Panc1 (cell line): ENCODE measurements around the gene CYP2S1. TPM values are rescaled to one million over a fixed set of nuclear protein-coding genes. Genes with fewer than 3 reads are reported as not detected.
A peak's percentile ranks its signal among the peaks of the same experiment; 100 is the strongest.

ENCODE experiments used
- ATAC-seq: fragments of 200-7000 bp; cut with Tn5 transposase; 2 replicates; pipeline ENCODE4 v1.9.1; 2020; ENCODE audit warnings: mild to moderate bottlenecking, moderate library complexity
- BruUV-seq: library from RNA; stranded (reverse); fragments of 400-500 nt; replicated peaks from 2 replicates; lab custom pipeline; 2021; lab: Mats Ljungman, UMichigan
- CTCF ChIA-PET: fragments of 300-600 bp; sonication (Branson Sonifier 250); formaldehyde crosslinking; loops from one replicate; lab custom pipeline; 2022; ENCODE audit warnings: antibody characterized with exemption; lab: Charles Lee
- POLR2A ChIA-PET: fragments of 300-600 bp; sonication (Branson Sonifier 250); formaldehyde crosslinking; loops from one replicate; lab custom pipeline; 2022; ENCODE audit warnings: antibody characterized with exemption; lab: Charles Lee
- DNase-seq: peaks from one replicate; pipeline ENCODE4 v3.0.0-alpha.2; 2010; ENCODE audit warnings: low read depth, low spot score
- H3K27ac ChIP-seq: 2 replicates; pipeline ENCODE4 v1.5.1; 2011; ENCODE audit warnings: mild to moderate bottlenecking, low read length, inconsistent platforms
- H3K27me3 ChIP-seq: fragments of 200-500 bp; sonication (Bioruptor generic); 2 replicates; pipeline ENCODE4 v1.6.0; 2014; ENCODE audit warnings: low read length, inconsistent platforms; ENCODE audit not compliant: control insufficient read depth, insufficient read depth
- H3K36me3 ChIP-seq: fragments of 200-500 bp; sonication (Bioruptor generic); 2 replicates; pipeline ENCODE4 v1.5.1; 2014; ENCODE audit warnings: inconsistent platforms, mild to moderate bottlenecking, low read length, moderate library complexity; ENCODE audit not compliant: control insufficient read depth, insufficient read depth
- H3K4me1 ChIP-seq: 2 replicates; pipeline ENCODE4 v1.5.1; 2011; ENCODE audit warnings: inconsistent platforms, mild to moderate bottlenecking, low read length, moderate library complexity; ENCODE audit not compliant: control insufficient read depth, insufficient read depth
- H3K4me3 ChIP-seq, 2 experiments: 2 replicates each; pipeline ENCODE4 v1.5.1; 2011 to 2012; ENCODE audit warnings: low read depth in 2 of 2, low read length in 2 of 2, mild to moderate bottlenecking in 2 of 2, inconsistent platforms in 1 of 2, moderate library complexity in 1 of 2
- H3K9me3 ChIP-seq: fragments of 200-500 bp; sonication (Bioruptor generic); 2 replicates; pipeline ENCODE4 v1.5.1; 2014; ENCODE audit warnings: low read depth, mild to moderate bottlenecking, inconsistent platforms, low read length, moderate library complexity; ENCODE audit not compliant: control insufficient read depth, insufficient read depth
- CTCF ChIP-seq: fragments of 450-650 bp; IDR thresholded peaks from 2 replicates; pipeline ENCODE4 v1.5.1; 2017; ENCODE audit warnings: mild to moderate bottlenecking
- POLR2AphosphoS5 ChIP-seq: IDR thresholded peaks from 2 replicates; pipeline ENCODE4 v1.6.1; 2012; ENCODE audit warnings: mild to moderate bottlenecking, low read depth, low read length, moderate library complexity
- REST ChIP-seq, 2 experiments: IDR thresholded peaks; 2 replicates each; pipeline ENCODE4 v1.6.1; 2011 to 2012; ENCODE audit warnings: low read depth in 2 of 2, control low read depth in 1 of 2, low read length in 1 of 2, mild to moderate bottlenecking in 1 of 2, moderate library complexity in 1 of 2; ENCODE audit not compliant: insufficient read depth in 1 of 2
- SIN3A ChIP-seq: IDR thresholded peaks from 2 replicates; pipeline ENCODE4 v1.6.1; 2012; ENCODE audit warnings: low read depth, mild to moderate bottlenecking, low read length, moderate library complexity, borderline replicate concordance; ENCODE audit not compliant: insufficient read depth
- in situ Hi-C: cut with HindIII; loops from 2 replicates; pipeline ENCODE4 v1.10.0; 2016; ENCODE audit warnings: low sequenced_read_pairs, low pct_unique_long_range_greater_than_20kb
- intact Hi-C: fragments of 100-400 bp; cut with micrococcal nuclease; formaldehyde crosslinking; loops from one replicate; pipeline ENCODE4 v1.10.0; 2022; ENCODE audit not compliant: unreplicated experiment
- total RNA-seq: library from RNA; stranded (reverse); gene quantifications from one replicate; pipeline ENCODE4 v1.2.1, GENCODE V29; 2021; ENCODE audit not compliant: unreplicated experiment

The CYP2S1 gene
- total RNA-seq, 1 experiment from 2014 or later = 8.5 TPM

DNA sequence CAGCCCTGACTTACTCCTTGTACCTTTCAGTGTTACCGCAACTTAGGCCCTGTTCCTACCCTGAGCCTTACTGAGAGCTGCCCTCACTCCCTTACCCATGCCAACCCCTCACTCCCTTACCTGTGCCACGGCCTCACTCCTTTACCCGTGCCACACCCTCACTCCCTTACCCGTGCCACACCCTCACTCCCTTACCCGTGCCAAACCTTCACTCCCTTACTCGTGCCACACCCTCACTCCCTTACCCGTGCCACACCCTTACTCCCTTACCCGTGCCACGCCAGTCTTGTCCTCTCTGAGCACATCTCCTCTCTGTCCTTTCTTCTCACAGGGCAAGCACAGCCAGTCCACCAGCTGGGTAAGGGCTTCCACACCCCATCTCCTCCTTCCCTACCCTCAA is 46.3 kb downstream of the CYP2S1 start:
- CTCF ChIA-PET = no interaction called here
- TF ChIP-seq POLR2AphosphoS5 (no peak), CTCF (no peak), SIN3A (no peak)
- Histone ChIP-seq H3K27me3 (no peaks in the 10 kb centered on the region), H3K4me1 (no peaks in the 10 kb centered on the region), H3K4me3 (no peak overlapping the region), H3K27ac (no peak overlapping the region), H3K9me3 (no peaks in the 10 kb centered on the region), H3K36me3 (peaks cover under 1% of the 10 kb centered on the region; the same call in 1 of the 2 replicates)
- BruUV-seq = no TSS peak
- intact Hi-C loops (no loop called here), in situ Hi-C loops (no loop called here)
- POLR2A ChIA-PET = no interaction called here
- ATAC-seq (no peak), DNase-seq (no peak)

DNA sequence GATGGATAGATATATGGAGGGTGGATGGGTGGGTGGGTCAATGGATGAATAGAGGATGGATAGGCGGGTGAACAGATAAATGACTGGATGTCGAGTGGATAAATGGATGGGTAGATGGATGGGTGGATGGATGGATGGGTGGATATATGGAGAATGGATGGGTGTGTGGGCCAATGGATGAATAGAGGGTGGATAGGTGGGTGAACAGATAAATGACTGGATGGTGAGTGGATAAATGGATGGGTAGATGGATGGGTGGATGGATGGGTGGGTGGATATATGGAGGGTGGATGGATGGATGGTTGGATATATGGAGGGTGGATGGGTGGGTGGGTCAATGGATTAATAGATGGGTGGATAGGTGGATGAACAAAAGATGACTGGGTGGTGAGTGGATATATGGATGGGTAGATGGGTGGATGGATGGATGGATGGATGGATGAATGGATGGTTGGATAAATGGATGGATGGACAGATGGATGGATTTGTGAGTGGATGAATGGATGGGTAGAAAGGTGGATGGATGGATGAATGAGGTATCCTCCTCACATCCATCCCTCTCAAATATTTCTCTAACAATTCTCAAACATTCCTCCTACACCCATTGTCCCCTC is 47.0 kb downstream of the CYP2S1 start:
- ATAC-seq = no peak
- intact Hi-C loops (no loop called here), in situ Hi-C loops (no loop called here)
- TF ChIP-seq POLR2AphosphoS5 = 0 out of 2 replicates have a peak, but pooled peaks have one; percentile 33
- no peak for TF ChIP-seq CTCF
- no peak for TF ChIP-seq REST (IDR thresholded peaks at IDR 0.05; ENCODE audit: insufficient read depth in 1 of 2, low read depth in 2 of 2, low read length in 1 of 2)
- no TSS peak for BruUV-seq
- Histone ChIP-seq H3K27ac (no peak overlapping the region), H3K36me3 (no peaks in the 10 kb centered on the region), H3K4me3 (no peak overlapping the region), H3K27me3 (no peaks in the 10 kb centered on the region), H3K9me3 (no peaks in the 10 kb centered on the region), H3K4me1 (no peaks in the 10 kb centered on the region)
- CTCF ChIA-PET = no interaction called here
- POLR2A ChIA-PET = no interaction called here
- no peak for DNase-seq
